Esophagus muscularis mucosa (tissue), 3 donors: ENCODE data around the gene UBE2I.

Experiments
- CTCF ChIP-seq, 3 experiments: fragments of 200-600 bp in 2 of 3; fragments of 450-650 bp in 1 of 3; sonication (generic) in 2 of 3; IDR thresholded peaks; one replicate each; pipeline ENCODE4 v1.5.1; 2017 to 2019; ENCODE audit warnings: antibody characterized with exemption in 3 of 3, mild to moderate bottlenecking in 2 of 3, moderate library complexity in 1 of 3
- POLR2A ChIP-seq: fragments of 450-650 bp; IDR thresholded peaks from one replicate; pipeline ENCODE4 v1.6.1; 2017; ENCODE audit warnings: antibody characterized with exemption, moderate library complexity, mild to moderate bottlenecking, low read depth

- TF ChIP-seq CTCF (IDR thresholded peaks at IDR 0.05) (no peak), POLR2A (no peak)
These were observed 38.5 kb downstream of the UBE2I start for GRCh38 chr16:1347962-1348361.
